Type B pancreatic cell (in vitro differentiated cells): ENCODE measurements around the gene POMP. TPM values are rescaled to one million over a fixed set of nuclear protein-coding genes. Genes with fewer than 3 reads are reported as not detected.
A peak's percentile ranks its signal among the peaks of the same experiment; 100 is the strongest.
"Not testable (repeated sequence)": the region's sequence is repeated elsewhere in the genome, so short reads cannot be mapped to it uniquely, and the experiment has no call there.

Source experiments
- DNase-seq: peaks from one replicate; pipeline ENCODE4 v3.0.0; 2021; ENCODE audit warnings: mixed read lengths; ENCODE audit not compliant: unreplicated experiment; ENCODE audit errors: extremely low spot score
- H3K27ac Mint-ChIP-seq: 2 replicates; pipeline ENCODE4 v1.8.0; 2021; ENCODE audit warnings: mild to moderate bottlenecking, mixed read lengths
- H3K27me3 Mint-ChIP-seq: 2 replicates; pipeline ENCODE4 v1.8.0; 2021; ENCODE audit warnings: mixed read lengths
- H3K36me3 Mint-ChIP-seq: 2 replicates; pipeline ENCODE4 v1.8.0; 2021; ENCODE audit warnings: mixed read lengths
- H3K4me1 Mint-ChIP-seq: one replicate; pipeline ENCODE4 v1.8.0; 2021; ENCODE audit warnings: mixed read lengths; ENCODE audit not compliant: unreplicated experiment
- H3K4me3 Mint-ChIP-seq: 2 replicates; pipeline ENCODE4 v1.8.0; 2021; ENCODE audit warnings: mild to moderate bottlenecking, mixed read lengths
- H3K9me3 Mint-ChIP-seq: 2 replicates; pipeline ENCODE4 v1.8.0; 2021; ENCODE audit warnings: mixed read lengths
- total RNA-seq: library from RNA; stranded (reverse); gene quantifications from 2 replicates; pipeline ENCODE4 v1.2.1, GENCODE V29; 2021; ENCODE audit warnings: low replicate concordance
- TF ChIP-seq, protein P1 (sequence below): fragments of 200-600 bp; sonication (generic); conservative IDR thresholded peaks from 2 replicates; pipeline ENCODE4 v1.5.0; 2021; ENCODE audit warnings: antibody characterized with exemption, mild to moderate bottlenecking

Gene POMP
- total RNA-seq, 1 donor from 2014 or later, result 59.4 TPM

DNA sequence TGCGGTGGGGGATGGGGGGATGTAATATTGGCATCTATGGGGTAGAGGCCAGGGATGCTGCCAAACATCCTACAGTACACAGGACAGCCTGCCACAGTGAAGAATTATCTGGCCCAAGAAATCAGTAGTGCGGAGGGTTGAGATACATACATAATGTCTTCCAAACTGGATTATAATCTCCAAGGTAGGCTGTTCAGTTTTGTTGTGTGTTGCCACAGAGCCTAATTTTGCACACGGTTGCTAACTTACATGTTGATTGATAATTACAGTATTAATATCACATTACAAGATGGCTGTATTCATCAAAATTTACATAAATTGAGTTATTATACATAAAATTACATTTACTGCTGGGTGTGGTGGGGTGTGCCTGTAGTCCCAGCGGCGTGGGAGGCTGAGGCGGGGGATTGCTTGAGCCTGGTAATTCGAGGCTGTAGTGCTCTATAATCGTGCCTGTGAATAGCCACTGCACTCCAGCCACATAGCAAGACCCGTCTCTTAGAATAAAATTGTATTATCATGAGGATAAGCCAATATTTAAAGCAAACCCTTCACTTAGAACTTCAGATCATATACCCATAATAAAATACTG, 8.1 kb downstream of the POMP start:
- no peaks in the 10 kb centered on the region for H3K4me1 Mint-ChIP-seq
- DNase-seq, result no peak
- no peaks in the 10 kb centered on the region for H3K9me3 Mint-ChIP-seq
- no peak overlapping the region for H3K27ac Mint-ChIP-seq
- no peaks in the 10 kb centered on the region for H3K27me3 Mint-ChIP-seq
- H3K4me3 Mint-ChIP-seq, result no peak overlapping the region
- H3K36me3 Mint-ChIP-seq, result peaks cover 41% of the 10 kb centered on the region
- TF ChIP-seq, protein P1, sequence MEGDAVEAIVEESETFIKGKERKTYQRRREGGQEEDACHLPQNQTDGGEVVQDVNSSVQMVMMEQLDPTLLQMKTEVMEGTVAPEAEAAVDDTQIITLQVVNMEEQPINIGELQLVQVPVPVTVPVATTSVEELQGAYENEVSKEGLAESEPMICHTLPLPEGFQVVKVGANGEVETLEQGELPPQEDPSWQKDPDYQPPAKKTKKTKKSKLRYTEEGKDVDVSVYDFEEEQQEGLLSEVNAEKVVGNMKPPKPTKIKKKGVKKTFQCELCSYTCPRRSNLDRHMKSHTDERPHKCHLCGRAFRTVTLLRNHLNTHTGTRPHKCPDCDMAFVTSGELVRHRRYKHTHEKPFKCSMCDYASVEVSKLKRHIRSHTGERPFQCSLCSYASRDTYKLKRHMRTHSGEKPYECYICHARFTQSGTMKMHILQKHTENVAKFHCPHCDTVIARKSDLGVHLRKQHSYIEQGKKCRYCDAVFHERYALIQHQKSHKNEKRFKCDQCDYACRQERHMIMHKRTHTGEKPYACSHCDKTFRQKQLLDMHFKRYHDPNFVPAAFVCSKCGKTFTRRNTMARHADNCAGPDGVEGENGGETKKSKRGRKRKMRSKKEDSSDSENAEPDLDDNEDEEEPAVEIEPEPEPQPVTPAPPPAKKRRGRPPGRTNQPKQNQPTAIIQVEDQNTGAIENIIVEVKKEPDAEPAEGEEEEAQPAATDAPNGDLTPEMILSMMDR, result no peak

DNA sequence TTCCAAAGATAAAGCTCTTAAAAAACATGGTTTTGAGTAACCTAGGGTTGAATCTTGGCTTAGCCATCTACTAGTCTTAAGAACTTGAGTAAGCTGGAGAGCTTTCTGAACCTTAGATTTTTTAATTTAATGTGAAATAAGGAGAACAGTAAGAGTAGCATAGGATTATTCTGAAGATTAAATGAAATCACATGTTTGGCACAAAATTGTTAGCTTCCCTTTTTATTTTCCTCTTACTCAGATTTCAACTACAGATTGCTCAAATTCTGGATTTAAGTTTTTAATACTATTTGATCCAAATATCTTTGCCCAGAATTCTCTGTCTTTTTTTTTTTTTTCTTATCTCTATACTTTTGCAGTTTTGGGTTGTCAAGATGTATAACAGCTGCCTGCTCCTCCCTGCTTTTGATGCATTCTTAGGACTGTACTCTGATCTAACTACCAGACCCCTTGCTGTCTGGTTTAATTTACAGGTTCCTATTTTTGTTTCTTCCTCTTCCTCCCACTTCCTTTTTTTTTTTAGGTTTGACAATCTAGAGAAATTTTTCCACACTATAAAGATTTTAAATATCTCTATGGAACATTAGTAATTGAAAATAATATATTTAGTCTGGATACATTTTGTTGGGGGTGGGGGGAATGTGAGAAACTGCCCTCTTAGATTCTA, 12.3 kb downstream of the POMP start:
- Mint-ChIP-seq H3K36me3 (peaks cover 34% of the 10 kb centered on the region), H3K27ac (no peak overlapping the region)

DNA sequence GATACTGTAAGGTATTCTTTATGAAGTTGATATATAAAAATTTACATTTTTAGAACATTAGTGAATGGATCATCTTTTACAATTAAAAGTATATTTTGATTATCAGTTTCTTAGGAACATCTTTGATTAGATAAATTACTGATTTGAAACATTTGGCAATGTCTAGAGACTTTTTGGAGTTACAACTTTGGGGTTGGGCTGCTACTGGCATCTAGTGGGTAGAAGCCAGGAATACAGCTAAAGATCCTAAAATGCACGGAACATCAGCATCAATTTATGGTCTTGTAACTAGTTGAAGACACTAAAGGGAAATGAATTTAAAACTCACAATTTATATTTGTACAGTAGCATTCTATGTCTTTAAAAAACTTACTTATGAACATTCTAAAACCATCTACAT, 19.9 kb downstream of the POMP start:
- H3K9me3 Mint-ChIP-seq, result no peaks in the 10 kb centered on the region
- H3K27me3 Mint-ChIP-seq, result no peaks in the 10 kb centered on the region
- no peaks in the 10 kb centered on the region for H3K4me1 Mint-ChIP-seq
- H3K4me3 Mint-ChIP-seq, result no peak overlapping the region
- no peak for DNase-seq
- H3K27ac Mint-ChIP-seq, result no peak overlapping the region
- peaks cover 16% of the 10 kb centered on the region for H3K36me3 Mint-ChIP-seq
- TF ChIP-seq, protein P1, result no peak

More for the DNA sequence above, 12.3 kb downstream of the POMP start:
- Mint-ChIP-seq H3K4me1 (no peaks in the 10 kb centered on the region), H3K9me3 (no peaks in the 10 kb centered on the region), H3K27me3 (no peaks in the 10 kb centered on the region), H3K4me3 (no peak overlapping the region)
- no peak for DNase-seq
- TF ChIP-seq, protein P1, result no peak

DNA sequence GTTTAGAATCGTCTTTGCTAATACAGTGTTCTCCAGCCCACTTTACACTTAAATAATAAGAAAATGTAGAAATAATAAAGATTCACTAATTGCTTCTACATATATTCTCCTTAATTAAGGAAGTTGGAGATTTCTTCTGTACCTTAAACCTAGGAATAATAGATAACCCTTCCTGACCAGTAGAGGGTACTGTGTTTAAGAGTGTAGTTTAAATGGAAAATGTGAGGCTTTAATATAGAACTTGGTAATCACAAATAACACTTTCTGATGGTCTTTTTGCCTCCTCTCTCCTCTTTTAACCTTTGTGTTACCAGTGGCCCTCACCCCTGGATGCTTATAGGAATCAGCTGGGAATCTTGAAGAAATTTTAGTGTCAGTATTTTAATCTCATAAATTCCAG, 20.7 kb downstream of the POMP start:
- no peak overlapping the region for H3K27ac Mint-ChIP-seq
- TF ChIP-seq, protein P1, result peak; percentile 61
- H3K9me3 Mint-ChIP-seq, result no peaks in the 10 kb centered on the region
- peaks cover 15% of the 10 kb centered on the region for H3K36me3 Mint-ChIP-seq
- H3K4me1 Mint-ChIP-seq, result no peaks in the 10 kb centered on the region
- H3K27me3 Mint-ChIP-seq, result no peaks in the 10 kb centered on the region
- no peak for DNase-seq
- no peak overlapping the region for H3K4me3 Mint-ChIP-seq

DNA sequence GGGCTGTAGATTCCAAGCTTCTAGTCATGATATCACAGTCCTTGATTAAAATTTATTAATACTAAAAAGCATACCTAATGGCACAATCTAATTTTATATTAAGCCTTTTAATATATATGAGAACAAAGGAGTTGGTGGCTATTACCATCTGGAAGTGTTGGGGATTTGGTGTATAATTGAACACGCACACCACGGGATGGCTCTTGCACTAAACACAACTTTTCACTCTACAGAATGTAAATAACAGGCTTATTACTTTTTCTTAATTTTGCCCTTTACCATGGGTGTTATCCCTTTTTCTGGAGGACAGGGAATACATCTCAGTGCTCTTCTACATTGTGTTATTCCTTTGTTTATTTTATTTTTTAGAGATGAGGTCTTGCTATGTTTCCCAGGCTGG, 21.6 kb downstream of the POMP start:
- no peak overlapping the region for H3K27ac Mint-ChIP-seq
- H3K36me3 Mint-ChIP-seq, result peaks cover 12% of the 10 kb centered on the region
- H3K27me3 Mint-ChIP-seq, result no peaks in the 10 kb centered on the region

DNA sequence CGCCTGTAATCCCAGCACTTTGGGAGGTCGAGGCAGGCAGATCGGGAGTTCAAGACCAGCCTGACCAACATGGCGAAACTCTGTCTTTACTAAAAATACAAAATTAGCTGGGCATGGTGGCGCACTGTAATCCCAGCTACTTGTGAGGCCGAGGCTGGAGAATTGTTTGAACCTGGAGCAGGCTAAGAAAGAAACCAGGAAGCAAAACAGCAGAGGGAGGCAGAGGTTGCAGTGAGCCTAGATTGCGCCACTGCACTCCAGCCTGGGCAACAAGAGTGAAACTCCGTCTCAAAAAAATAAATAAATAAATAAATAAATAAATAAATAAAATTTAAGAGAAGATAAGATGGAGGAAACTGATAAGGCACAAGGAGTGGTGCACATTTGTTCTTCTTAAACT, 24.2 kb downstream of the POMP start:
- H3K36me3 Mint-ChIP-seq, H3K4me1 Mint-ChIP-seq, DNase-seq, H3K4me3 Mint-ChIP-seq, H3K27ac Mint-ChIP-seq, H3K27me3 Mint-ChIP-seq, H3K9me3 Mint-ChIP-seq: not testable (repeated sequence)

More for the DNA sequence above, 21.6 kb downstream of the POMP start:
- Mint-ChIP-seq H3K9me3 (no peaks in the 10 kb centered on the region), H3K4me3 (no peak overlapping the region), H3K4me1 (no peaks in the 10 kb centered on the region)
- DNase-seq, result no peak
- TF ChIP-seq, protein P1, result no peak
